GM12864 (cell line): Measurements from ENCODE around the gene ASIC5.

Experiments used
- DNase-seq: peaks from one replicate; pipeline ENCODE4 v3.0.0-alpha.2; 2011; ENCODE audit warnings: low read depth
- H3K4me3 ChIP-seq: 2 replicates; pipeline ENCODE4 v1.5.1; 2011; ENCODE audit warnings: mild to moderate bottlenecking, low read depth, low read length, control low read depth
- TF ChIP-seq, protein P1 (sequence below): IDR thresholded peaks from 2 replicates; pipeline ENCODE4 v1.5.1; 2011; ENCODE audit warnings: low read depth, mild to moderate bottlenecking, moderate library complexity, low read length, control low read depth, inconsistent platforms; ENCODE audit errors: missing control alignments

ASIC5 gene, protein sequence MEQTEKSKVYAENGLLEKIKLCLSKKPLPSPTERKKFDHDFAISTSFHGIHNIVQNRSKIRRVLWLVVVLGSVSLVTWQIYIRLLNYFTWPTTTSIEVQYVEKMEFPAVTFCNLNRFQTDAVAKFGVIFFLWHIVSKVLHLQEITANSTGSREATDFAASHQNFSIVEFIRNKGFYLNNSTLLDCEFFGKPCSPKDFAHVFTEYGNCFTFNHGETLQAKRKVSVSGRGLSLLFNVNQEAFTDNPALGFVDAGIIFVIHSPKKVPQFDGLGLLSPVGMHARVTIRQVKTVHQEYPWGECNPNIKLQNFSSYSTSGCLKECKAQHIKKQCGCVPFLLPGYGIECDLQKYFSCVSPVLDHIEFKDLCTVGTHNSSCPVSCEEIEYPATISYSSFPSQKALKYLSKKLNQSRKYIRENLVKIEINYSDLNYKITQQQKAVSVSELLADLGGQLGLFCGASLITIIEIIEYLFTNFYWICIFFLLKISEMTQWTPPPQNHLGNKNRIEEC

GRCh38 chr4:155866177-155866576, at the start of gene ASIC5:
Gene ASIC5, minus strand, starts transcription at chr4:155866277. Its CDS starts 51 bp downstream, at chr4:155866226.
- no peak for DNase-seq
- TF ChIP-seq, protein P1, sequence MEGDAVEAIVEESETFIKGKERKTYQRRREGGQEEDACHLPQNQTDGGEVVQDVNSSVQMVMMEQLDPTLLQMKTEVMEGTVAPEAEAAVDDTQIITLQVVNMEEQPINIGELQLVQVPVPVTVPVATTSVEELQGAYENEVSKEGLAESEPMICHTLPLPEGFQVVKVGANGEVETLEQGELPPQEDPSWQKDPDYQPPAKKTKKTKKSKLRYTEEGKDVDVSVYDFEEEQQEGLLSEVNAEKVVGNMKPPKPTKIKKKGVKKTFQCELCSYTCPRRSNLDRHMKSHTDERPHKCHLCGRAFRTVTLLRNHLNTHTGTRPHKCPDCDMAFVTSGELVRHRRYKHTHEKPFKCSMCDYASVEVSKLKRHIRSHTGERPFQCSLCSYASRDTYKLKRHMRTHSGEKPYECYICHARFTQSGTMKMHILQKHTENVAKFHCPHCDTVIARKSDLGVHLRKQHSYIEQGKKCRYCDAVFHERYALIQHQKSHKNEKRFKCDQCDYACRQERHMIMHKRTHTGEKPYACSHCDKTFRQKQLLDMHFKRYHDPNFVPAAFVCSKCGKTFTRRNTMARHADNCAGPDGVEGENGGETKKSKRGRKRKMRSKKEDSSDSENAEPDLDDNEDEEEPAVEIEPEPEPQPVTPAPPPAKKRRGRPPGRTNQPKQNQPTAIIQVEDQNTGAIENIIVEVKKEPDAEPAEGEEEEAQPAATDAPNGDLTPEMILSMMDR, result no peak
- H3K4me3 ChIP-seq, result no peak within 1 kb of the TSS

GRCh38 chr4:155914782-155915181, 48.7 kb upstream of the ASIC5 start:
- TF ChIP-seq, protein P1, result no peak
- DNase-seq, result no peak
- H3K4me3 ChIP-seq, result no peak overlapping the region

DNA sequence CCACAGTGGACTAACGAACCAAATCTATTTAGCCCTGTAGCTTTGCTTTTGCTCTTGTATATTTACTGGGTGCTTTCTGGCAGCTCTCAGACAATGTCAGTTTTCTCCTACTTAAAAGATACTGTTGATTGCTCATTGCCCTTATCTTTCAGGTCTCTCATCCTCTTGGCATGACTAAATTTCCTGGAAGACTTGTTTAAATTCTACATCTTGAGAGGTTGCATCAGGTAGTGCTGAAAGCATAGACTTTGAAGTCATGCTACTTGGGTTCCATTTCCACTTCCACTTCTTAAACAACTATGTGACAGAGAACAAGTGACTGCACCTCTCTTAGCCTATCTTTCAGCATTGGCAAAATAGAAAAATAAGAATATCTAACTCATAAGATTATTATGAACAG, 45.8 kb upstream of the ASIC5 start:
- TF ChIP-seq, protein P1, result no peak
- DNase-seq, result no peak
- no peak overlapping the region for H3K4me3 ChIP-seq

- TF ChIP-seq, protein P1, result no peak
- no peak overlapping the region for H3K4me3 ChIP-seq
- no peak for DNase-seq
Measured at GRCh38 chr4:155909615-155910226, 43.6 kb upstream of the ASIC5 start.

GRCh38 chr4:155908187-155909139, 42.4 kb upstream of the ASIC5 start:
- TF ChIP-seq, protein P1, result no peak
- no peak overlapping the region for H3K4me3 ChIP-seq
- no peak for DNase-seq

- TF ChIP-seq, protein P1, result no peak
- DNase-seq, result no peak
Measured at GRCh38 chr4:155907556-155907955, 41.5 kb upstream of the ASIC5 start.

More at GRCh38 chr4:155907556-155907955, 41.5 kb upstream of the ASIC5 start:
- H3K4me3 ChIP-seq, result no peak overlapping the region
